Posterior vena cava (tissue), 2 donors: ENCODE data around the gene CCDC158. TPM values are rescaled to one million over a fixed set of nuclear protein-coding genes. Genes with fewer than 3 reads are reported as not detected.
"Not testable (repeated sequence)": the region's sequence is repeated elsewhere in the genome, so short reads cannot be mapped to it uniquely, and the experiment has no call there.

ENCODE experiments used
- DNase-seq: peaks from one replicate; pipeline ENCODE4 v3.0.0-alpha.2; 2020; ENCODE audit warnings: low spot score
- intact Hi-C, 2 donors: fragments of 100-400 bp; cut with DNase I; formaldehyde crosslinking; loops; one replicate each; pipeline versions ENCODE4 v1.14.1 to v1.14.2; 2022 to 2023
- total RNA-seq, 2 donors: library from RNA; stranded (reverse); fragmentation: NEBNext Ultra II Directional; extraction: Animal tissue kit (Norgen Biotek cat#: 25700); gene quantifications; one replicate each; pipeline ENCODE4 v1.2.1, GENCODE V29; 2021
- donor health status: DM: yes; HTN: yes; CAD: no.
- donor health status: DM: yes; HTN: yes; CAD: no.

Gene CCDC158
- total RNA-seq, 2 donors from 2014 or later: 2.0 to 2.3 TPM

DNA sequence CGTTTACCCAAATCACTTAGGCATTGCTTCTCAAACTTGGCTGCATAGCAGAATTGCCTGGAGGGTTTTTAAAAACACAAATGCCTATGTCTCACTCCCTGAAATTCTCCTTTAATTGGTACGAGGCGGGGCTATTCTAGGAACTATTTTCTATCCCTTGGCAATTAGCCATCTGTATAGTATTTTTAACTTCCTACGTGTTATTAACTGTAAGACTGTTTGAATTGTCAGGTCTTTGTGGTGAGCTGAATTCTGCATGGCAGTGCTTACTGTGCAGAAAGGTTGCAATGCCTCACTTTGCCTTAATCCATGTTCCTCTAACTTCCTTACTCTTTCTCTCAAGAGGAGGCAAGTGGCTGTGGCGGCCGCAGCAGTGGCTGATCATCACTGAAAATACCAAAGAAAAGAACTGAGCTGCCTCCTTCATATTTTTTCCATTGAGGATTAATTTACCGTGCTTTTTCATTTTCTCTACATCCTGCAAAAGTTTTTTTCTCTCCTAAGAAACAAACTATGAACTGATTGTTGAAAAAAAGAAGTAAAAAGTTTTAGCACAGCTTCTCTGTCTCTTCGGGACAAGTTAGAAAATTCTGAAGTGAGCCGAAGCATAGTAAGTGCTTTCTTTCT lies 14.1 kb upstream of the CCDC158 start, which contains the start of gene SHROOM3:
Gene SHROOM3 (plus strand): TSS at position 329 of the 627 bp plus-strand sequence. CDS start 824 bp downstream, outside the sequence.
- intact Hi-C loops: loop anchor here (5.0 to 10.0 kb wide), 4 partner anchors 62 to 1403 kb away; no protein-coding TSS in a partner anchor

DNA sequence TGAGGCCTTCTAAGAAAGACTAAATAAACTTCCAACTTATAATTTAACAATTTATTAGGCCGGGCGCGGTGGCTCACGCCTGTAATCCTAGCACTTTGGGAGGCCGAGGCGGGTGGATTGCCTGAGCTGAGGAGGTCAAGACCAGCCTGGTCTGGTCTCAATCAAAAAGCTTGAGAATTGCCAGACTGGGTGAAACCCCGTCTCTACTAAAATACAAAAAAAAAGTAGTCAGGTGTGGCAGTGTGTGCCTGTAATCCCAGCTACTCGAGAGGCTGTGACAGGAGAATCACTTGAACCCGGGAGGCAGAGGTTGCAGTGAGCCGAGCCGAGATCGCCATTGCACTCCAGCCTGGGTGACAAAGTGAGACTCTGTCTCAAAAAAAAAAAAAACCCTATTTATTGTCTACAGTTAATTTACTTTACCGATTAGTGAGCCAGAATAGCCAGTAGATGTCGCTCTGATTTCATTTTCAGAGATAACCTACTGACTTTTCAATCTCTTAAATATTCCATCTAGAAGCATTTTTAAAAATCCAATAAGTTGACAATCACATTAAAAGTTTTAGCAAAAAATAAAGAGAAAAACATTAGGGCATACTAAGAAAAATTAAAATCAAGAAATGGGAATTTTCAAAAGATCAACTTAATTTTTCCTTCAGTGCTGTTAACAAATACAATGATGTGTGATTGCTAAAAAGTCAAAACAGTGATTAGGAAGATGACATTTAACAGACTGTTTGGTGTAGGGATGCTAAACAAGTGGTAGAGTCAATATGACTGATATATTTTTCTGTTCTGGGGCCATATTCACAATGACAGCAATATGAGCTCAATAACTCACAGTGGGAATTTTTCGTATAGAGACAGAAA lies 9.8 kb upstream of the CCDC158 start:
- intact Hi-C loops: loop anchor here (5.0 to 10.0 kb wide), 4 partner anchors 67 to 1398 kb away; no protein-coding TSS in a partner anchor
- DNase-seq: no peak

More for the DNA sequence above, 14.1 kb upstream of the CCDC158 start, which contains the start of gene SHROOM3:
- DNase-seq: no peak

DNA sequence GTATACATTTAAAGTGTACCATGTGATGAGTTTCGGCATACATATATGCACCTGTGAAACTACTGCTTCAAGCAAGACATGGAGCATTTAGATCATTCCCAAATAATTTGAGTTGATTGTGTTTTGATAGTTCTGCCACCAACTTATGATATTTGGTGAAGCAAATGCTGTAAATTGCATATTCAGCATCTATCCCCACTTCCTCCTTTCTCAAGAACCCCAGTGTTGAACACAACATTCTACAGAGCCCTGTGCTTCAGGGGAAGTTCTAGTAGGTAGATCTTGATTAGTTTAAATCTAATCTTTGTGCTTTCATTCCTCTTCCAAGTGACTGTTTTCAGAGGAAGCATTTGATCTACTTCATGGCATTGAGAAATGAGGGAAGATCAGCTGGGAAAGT lies 8.7 kb upstream of the CCDC158 start:
- no peak for DNase-seq
- intact Hi-C loops: loop anchor here (5.0 to 10.0 kb wide), 4 partner anchors 68 to 1397 kb away; no protein-coding TSS in a partner anchor

DNA sequence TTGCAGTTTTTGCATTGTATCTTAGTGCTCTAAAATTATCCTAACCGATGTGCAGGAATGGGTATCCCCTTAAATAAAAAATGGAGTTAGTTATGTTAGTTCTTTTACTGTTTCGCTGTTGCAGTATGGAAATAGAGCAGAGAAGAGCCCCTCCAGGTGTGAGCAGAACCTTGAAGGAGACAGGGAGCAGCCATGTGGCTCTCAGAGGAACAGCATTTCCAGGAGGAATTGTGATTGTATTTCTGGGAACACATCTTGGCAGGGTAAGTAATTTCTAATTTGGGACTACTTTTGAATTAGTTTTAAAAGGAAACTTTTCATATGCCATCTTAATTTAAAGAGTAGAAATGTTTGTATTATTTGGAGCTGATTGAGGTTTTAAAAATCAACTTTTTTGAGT lies 5.3 kb upstream of the CCDC158 start:
- intact Hi-C loops: no loop called here

DNA sequence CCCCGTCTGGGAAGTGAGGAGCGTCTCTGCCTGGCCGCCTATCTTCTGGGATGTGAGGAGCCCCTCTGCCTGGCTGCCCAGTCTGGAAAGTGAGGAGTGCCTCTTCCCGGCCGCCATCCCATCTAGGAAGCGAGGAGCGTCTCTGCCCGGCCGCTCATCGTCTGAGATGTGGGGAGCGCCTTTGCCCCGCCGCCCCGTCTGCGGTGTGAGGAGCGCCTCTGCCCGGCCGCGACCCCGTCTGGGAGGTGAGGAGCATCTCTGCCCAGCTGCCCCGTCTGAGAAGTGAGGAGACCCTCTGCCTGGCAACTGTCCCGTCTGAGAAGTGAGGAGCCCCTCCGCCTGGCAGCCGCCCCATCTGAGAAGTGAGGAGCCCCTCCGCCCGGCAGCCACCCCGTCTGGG lies 2.2 kb upstream of the CCDC158 start:
- DNase-seq, intact Hi-C loops: not testable (repeated sequence)

More for the DNA sequence above, 5.3 kb upstream of the CCDC158 start:
- DNase-seq: no peak

DNA sequence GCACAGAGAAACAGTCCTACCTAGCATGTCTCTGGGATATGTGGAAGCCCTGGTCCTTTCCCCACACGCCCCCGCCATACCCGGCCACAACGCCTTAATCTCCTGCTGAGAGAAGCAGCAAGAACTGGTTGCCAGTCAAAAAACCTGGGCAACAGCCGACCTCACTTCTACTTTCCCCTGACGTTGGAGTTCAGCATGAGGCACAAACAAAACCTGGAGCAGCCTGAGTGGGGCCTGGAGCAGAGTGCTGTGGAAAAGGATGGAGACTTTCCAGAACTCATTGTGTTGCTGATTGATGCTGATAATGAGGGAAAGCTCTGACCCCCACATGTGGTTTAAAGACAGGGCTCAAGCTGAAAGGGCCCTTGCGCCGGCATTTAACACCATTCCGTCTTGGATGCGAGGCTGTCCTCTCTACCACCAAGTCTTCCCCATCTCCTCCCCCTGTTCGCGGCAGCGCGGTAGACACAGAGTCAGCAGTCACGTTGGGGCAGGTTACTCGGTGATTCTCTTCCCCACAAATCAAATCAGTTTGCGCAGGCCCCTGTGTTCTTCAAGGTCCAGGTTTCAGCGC lies 666 bp downstream of the CCDC158 start:
- intact Hi-C loops: no loop called here
- no peak for DNase-seq

GRCh38 chr4:76410636-76411035 lies 10.3 kb downstream of the CCDC158 start:
- no peak for DNase-seq

DNA sequence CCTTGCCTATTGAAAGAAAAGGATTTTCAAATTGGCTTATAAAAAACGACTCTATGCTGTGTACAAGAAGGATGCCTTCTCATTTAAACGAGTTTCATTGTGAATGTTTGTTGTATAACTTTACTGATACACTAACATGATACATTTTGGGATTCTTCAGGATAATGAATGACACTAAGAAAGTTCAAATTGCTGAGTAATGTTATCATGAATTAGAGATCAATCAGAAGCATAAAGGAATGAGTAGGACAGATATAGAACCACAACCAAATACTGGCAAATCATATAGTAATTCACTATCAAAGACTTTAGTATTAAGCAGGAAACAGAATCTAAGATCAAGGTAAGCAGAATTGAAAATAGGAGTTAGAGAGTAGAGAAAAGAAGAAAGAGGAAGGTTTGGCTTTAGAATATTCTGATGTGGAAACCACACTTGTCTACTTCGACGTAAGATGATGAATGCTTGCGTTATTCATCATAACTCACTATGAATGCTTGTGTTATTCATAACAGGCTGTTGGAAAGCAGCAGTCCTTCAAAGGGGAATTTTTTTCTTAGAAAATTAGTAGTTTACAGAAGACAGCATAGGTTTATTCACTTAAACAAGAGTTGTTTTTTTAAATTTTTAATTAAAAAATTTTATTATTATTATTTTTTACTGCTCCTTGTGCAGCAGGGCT lies 13.4 kb downstream of the CCDC158 start:
- intact Hi-C loops: no loop called here
- no peak for DNase-seq

More at GRCh38 chr4:76410636-76411035, 10.3 kb downstream of the CCDC158 start:
- intact Hi-C loops: loop anchor here in 1 of 2 donors (10.0 kb wide), 1 partner anchor 106 kb away; the partner anchor contains the start of gene STBD1

DNA sequence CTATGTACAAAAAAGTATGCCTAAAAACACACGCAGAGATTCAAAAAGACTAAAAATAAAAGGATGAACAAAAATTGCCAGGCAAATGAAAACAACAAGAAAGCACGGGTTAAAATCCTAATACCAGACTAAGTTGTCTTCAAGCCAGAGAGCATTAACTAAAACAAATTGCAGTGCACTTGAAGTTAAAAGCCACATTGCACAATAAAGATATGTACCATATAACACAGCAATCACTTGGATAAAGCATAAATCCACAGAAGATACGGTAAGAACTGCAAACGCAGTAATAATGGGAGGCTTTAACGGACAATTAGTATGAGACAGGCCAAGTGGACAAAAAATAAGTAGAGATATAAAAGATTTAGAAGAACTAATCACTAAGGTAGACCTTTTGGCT lies 14.9 kb downstream of the CCDC158 start:
- no peak for DNase-seq
- intact Hi-C loops: no loop called here

DNA sequence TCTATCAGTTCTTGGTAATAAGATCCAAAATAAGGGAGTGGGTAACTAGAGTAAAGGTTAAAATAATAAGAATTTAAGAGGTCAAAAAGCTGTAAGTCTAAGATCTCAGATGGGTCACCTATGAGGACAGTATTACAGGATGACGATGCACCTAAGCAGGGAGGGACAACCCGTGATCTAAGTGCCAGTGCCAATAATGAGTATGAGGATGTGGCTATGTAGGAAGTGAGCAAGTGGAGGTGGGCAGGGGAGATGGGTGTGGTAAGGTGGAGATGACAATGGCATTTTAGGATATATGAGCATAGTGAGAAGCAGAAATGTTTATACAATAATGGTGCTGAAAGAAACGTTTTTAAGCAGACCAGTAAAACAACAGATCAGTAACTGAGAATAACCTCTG lies 19.3 kb downstream of the CCDC158 start:
- DNase-seq: no peak
- intact Hi-C loops: no loop called here

GRCh38 chr4:76388160-76388908 lies 32.6 kb downstream of the CCDC158 start:
- intact Hi-C loops: no loop called here
- no peak for DNase-seq

DNA sequence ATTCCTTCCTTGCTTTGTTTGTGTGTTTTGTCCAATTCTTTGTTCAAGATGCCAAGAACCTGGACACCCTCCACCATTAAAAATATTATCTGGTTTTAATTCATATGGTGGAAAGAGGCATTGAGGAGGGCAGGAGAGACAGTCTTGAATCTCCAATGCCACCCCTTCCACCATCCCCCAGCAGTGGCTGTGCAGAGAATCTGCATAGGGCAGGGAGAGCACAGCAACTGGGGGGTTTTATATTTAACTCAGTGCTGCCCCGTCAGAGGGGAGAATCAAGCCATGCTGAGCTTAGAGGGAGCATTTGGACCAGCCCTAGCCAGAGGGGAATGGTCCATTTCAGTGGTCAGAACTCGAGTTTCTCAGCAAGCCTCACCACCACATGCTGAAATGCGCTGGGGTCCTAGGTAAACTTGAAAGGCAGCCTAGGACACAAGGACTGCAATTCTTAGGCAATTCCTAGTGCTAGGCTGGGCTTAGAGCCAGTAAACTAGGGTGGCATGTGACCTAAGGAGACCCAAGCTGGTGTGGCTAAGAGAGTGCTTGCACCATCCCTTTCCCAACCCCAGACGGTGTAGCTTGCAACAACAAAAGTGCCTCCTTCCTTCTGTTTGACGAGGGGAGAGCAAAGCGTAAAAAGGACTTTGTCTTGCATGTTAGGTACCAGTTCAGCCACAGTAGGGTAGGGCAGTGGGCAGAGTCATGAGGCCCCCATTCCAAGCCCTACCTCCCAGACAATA lies 34.2 kb downstream of the CCDC158 start:
- intact Hi-C loops: no loop called here
- no peak for DNase-seq

- intact Hi-C loops: no loop called here
Measured at GRCh38 chr4:76385974-76386373, 35.0 kb downstream of the CCDC158 start.

GRCh38 chr4:76384052-76384451 lies 36.9 kb downstream of the CCDC158 start:
- DNase-seq: no peak
- intact Hi-C loops: no loop called here

More at GRCh38 chr4:76385974-76386373, 35.0 kb downstream of the CCDC158 start:
- DNase-seq: no peak

- no peak for DNase-seq
- intact Hi-C loops: no loop called here
Measured at GRCh38 chr4:76383001-76383400, 37.9 kb downstream of the CCDC158 start.

- no peak for DNase-seq
- intact Hi-C loops: no loop called here
Measured at GRCh38 chr4:76381986-76382385, 39.0 kb downstream of the CCDC158 start.

GRCh38 chr4:76380561-76380960 lies 40.4 kb downstream of the CCDC158 start:
- intact Hi-C loops: no loop called here
- no peak for DNase-seq

DNA sequence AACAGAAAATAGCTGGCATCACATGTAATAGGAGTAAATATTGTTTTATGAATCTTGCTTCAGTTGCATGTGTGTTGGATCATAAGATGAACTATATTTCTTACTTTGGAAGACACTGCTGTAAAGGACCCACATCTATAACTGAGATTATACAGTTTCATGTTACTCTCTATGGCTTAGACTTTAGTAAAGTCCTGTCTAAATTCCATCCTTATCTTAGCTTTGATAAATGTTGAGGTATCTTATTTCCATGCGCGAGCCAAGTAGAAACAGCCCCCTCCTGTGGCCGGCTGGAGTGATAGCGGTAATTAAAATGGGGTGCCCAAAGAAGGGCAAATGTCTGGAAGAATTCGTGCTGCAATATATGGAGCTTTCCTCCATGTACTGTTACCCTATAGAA lies 43.0 kb downstream of the CCDC158 start:
- intact Hi-C loops: no loop called here
- no peak for DNase-seq
